ENCODE measurements around the gene PURB. TPM values are rescaled to one million over a fixed set of nuclear protein-coding genes. Genes with fewer than 3 reads are reported as not detected.
"Not testable (repeated sequence)": the region's sequence is repeated elsewhere in the genome, so short reads cannot be mapped to it uniquely, and the experiment has no call there.

PURB gene
- total and polyA plus RNA-seq, 2 donors = 13.3 to 54.9 TPM

- Histone ChIP-seq H3K4me3 (ENCODE audit: low read depth, low read length) (no peak overlapping the region), H3K27ac (ENCODE audit: low read depth) (no peak overlapping the region), H3K4me1 (ENCODE audit: insufficient read depth) (no peaks in the 10 kb centered on the region), H3K36me3 (ENCODE audit: insufficient read depth) (no peaks in the 10 kb centered on the region)
- no peak for DNase-seq (ENCODE audit: extremely low spot score)
- 86% methylated on average over 8 of the region's 8 CpGs for WGBS
Observed at GRCh38 chr7:44854644-44855364, 30.5 kb downstream of the PURB start.

- 88% methylated on average over 3 of the region's 3 CpGs for WGBS
- no peak overlapping the region for H3K4me3 ChIP-seq (ENCODE audit: low read depth, low read length)
- no peaks in the 10 kb centered on the region for H3K4me1 ChIP-seq (ENCODE audit: insufficient read depth)
- H3K36me3 ChIP-seq (ENCODE audit: insufficient read depth) = no peaks in the 10 kb centered on the region
- H3K27ac ChIP-seq (ENCODE audit: low read depth) = no peak overlapping the region
- DNase-seq (ENCODE audit: extremely low spot score) = no peak
Observed at GRCh38 chr7:44853391-44853790, 31.9 kb downstream of the PURB start.

- no peaks in the 10 kb centered on the region for H3K4me1 ChIP-seq (ENCODE audit: insufficient read depth)
- no peaks in the 10 kb centered on the region for H3K36me3 ChIP-seq (ENCODE audit: insufficient read depth)
- H3K4me3 ChIP-seq (ENCODE audit: low read depth, low read length) = no peak overlapping the region
- 86% methylated on average over 3 of the region's 3 CpGs for WGBS
- no peak for DNase-seq (ENCODE audit: extremely low spot score)
- no peak overlapping the region for H3K27ac ChIP-seq (ENCODE audit: low read depth)
Observed at GRCh38 chr7:44852590-44852989, 32.7 kb downstream of the PURB start.

GRCh38 chr7:44849885-44850544 lies 35.3 kb downstream of the PURB start:
- Histone ChIP-seq H3K4me1 (ENCODE audit: insufficient read depth) (no peaks in the 10 kb centered on the region), H3K4me3 (ENCODE audit: low read depth, low read length) (no peak overlapping the region), H3K36me3 (ENCODE audit: insufficient read depth) (no peaks in the 10 kb centered on the region), H3K27ac (ENCODE audit: low read depth) (no peak overlapping the region)
- DNase-seq (ENCODE audit: extremely low spot score) = no peak
- WGBS = 82% methylated on average over 5 of the region's 5 CpGs

- no peaks in the 10 kb centered on the region for H3K4me1 ChIP-seq (ENCODE audit: insufficient read depth)
- H3K36me3 ChIP-seq (ENCODE audit: insufficient read depth) = no peaks in the 10 kb centered on the region
- DNase-seq (ENCODE audit: extremely low spot score) = no peak
- WGBS = 67% methylated on average over 10 of the region's 10 CpGs
- no peak overlapping the region for H3K27ac ChIP-seq (ENCODE audit: low read depth)
- H3K4me3 ChIP-seq (ENCODE audit: low read depth, low read length) = no peak overlapping the region
Observed at GRCh38 chr7:44849259-44849884, 36.0 kb downstream of the PURB start.

GRCh38 chr7:44847920-44848634 lies 37.3 kb downstream of the PURB start, which contains the start of gene H2AZ2:
Gene H2AZ2 (minus strand): TSS chr7:44848087. CDS start chr7:44847971, 116 bp downstream.
- whole genome bisulfite sequencing = under 1% methylated on average over 70 of the region's 70 CpGs
- no peaks in the 10 kb centered on the region for H3K36me3 ChIP-seq (ENCODE audit: insufficient read depth)

GRCh38 chr7:44847509-44847919 lies 37.8 kb downstream of the PURB start:
- Histone ChIP-seq H3K27ac (ENCODE audit: low read depth) (peak overlapping the region; percentile 98), H3K36me3 (ENCODE audit: insufficient read depth) (no peaks in the 10 kb centered on the region), H3K4me1 (ENCODE audit: insufficient read depth) (no peaks in the 10 kb centered on the region), H3K4me3 (ENCODE audit: low read depth, low read length) (peak overlapping the region; percentile 76)
- DNase-seq (ENCODE audit: extremely low spot score) = peak; percentile 72
- under 1% methylated on average over 36 of the region's 36 CpGs for WGBS

More at GRCh38 chr7:44847920-44848634, 37.3 kb downstream of the PURB start, which contains the start of gene H2AZ2:
- peak; percentile 99 for DNase-seq (ENCODE audit: extremely low spot score)
- H3K27ac ChIP-seq (ENCODE audit: low read depth) = peak within 1 kb of the TSS; percentile 98
- no peaks in the 10 kb centered on the region for H3K4me1 ChIP-seq (ENCODE audit: insufficient read depth)
- H3K4me3 ChIP-seq (ENCODE audit: low read depth, low read length) = peak within 1 kb of the TSS; percentile 76

- under 1% methylated on average over 12 of the region's 12 CpGs for WGBS
- Histone ChIP-seq H3K36me3 (ENCODE audit: insufficient read depth) (no peaks in the 10 kb centered on the region), H3K4me1 (ENCODE audit: insufficient read depth) (no peaks in the 10 kb centered on the region), H3K27ac (ENCODE audit: low read depth) (peak overlapping the region; percentile 98), H3K4me3 (ENCODE audit: low read depth, low read length) (peak overlapping the region; percentile 76)
- DNase-seq (ENCODE audit: extremely low spot score) = no peak
Observed at GRCh38 chr7:44846816-44847508, 38.4 kb downstream of the PURB start.

GRCh38 chr7:44846390-44846789 lies 38.9 kb downstream of the PURB start:
- H3K36me3 ChIP-seq (ENCODE audit: insufficient read depth); H3K27ac ChIP-seq (ENCODE audit: low read depth); H3K4me1 ChIP-seq (ENCODE audit: insufficient read depth); H3K4me3 ChIP-seq (ENCODE audit: low read depth, low read length); DNase-seq (ENCODE audit: extremely low spot score): not testable (repeated sequence)
- 56% methylated on average over 11 of the region's 11 CpGs for WGBS

- no peak overlapping the region for H3K27ac ChIP-seq (ENCODE audit: low read depth)
- no peak overlapping the region for H3K4me3 ChIP-seq (ENCODE audit: low read depth, low read length)
- no peak for DNase-seq (ENCODE audit: extremely low spot score)
- H3K4me1 ChIP-seq (ENCODE audit: insufficient read depth) = no peaks in the 10 kb centered on the region
- H3K36me3 ChIP-seq (ENCODE audit: insufficient read depth) = no peaks in the 10 kb centered on the region
Observed at GRCh38 chr7:44845451-44845850, 39.9 kb downstream of the PURB start.

- 99% methylated on average over 5 of the region's 5 CpGs for WGBS
- not testable (repeated sequence) for H3K27ac ChIP-seq (ENCODE audit: low read depth); H3K4me3 ChIP-seq (ENCODE audit: low read depth, low read length); DNase-seq (ENCODE audit: extremely low spot score); H3K4me1 ChIP-seq (ENCODE audit: insufficient read depth); H3K36me3 ChIP-seq (ENCODE audit: insufficient read depth)
Observed at GRCh38 chr7:44843440-44843839, 41.9 kb downstream of the PURB start.

- H3K4me1 ChIP-seq (ENCODE audit: insufficient read depth); H3K27ac ChIP-seq (ENCODE audit: low read depth); H3K4me3 ChIP-seq (ENCODE audit: low read depth, low read length); H3K36me3 ChIP-seq (ENCODE audit: insufficient read depth); DNase-seq (ENCODE audit: extremely low spot score): not testable (repeated sequence)
- WGBS = 72% methylated on average over 8 of the region's 8 CpGs
Observed at GRCh38 chr7:44842675-44843074, 42.7 kb downstream of the PURB start.

GRCh38 chr7:44838751-44839150 lies 46.6 kb downstream of the PURB start:
- Histone ChIP-seq H3K4me3 (ENCODE audit: low read depth, low read length) (no peak overlapping the region), H3K27ac (ENCODE audit: low read depth) (no peak overlapping the region), H3K4me1 (ENCODE audit: insufficient read depth) (no peaks in the 10 kb centered on the region), H3K36me3 (ENCODE audit: insufficient read depth) (peaks cover 1% of the 10 kb centered on the region)
- no peak for DNase-seq (ENCODE audit: extremely low spot score)
- WGBS = 41% methylated on average over 2 of the region's 2 CpGs

Data from urinary bladder (tissue), 4 donors.